Measurements from ENCODE around the gene BRI3. TPM values are rescaled to one million over a fixed set of nuclear protein-coding genes. Genes with fewer than 3 reads are reported as not detected.

BRI3 gene
- total and polyA plus RNA-seq, 2 of the 8 experiments (the other 6 are each of a cell fraction or from before 2014, with no cell fraction given): 77.5 to 93.4 TPM

- TF ChIP-seq ATF2 (IDR thresholded peaks at IDR 0.05; ENCODE audit: low read length) (no peak), SP2 (IDR thresholded peaks at IDR 0.05; ENCODE audit: low read length) (no peak), RBBP5 (IDR thresholded peaks at IDR 0.05; ENCODE audit: borderline replicate concordance, low read depth, low read length) (no peak), FOSL1 (IDR thresholded peaks at IDR 0.05; ENCODE audit: insufficient read depth, low read depth, low read length) (no peak)
Measured at GRCh38 chr7:98238976-98239375, 42.5 kb upstream of the BRI3 start (continued).
